IPS-NIHi7 (cell line): Measurements from ENCODE around the gene NAAA.
A peak's percentile ranks its signal among the peaks of the same experiment; 100 is the strongest.
"Not testable (repeated sequence)": the region's sequence is repeated elsewhere in the genome, so short reads cannot be mapped to it uniquely, and the experiment has no call there.

Experiments
- DNase-seq: peaks from one replicate; pipeline ENCODE4 v3.0.0; 2012; ENCODE audit warnings: mixed read lengths; ENCODE audit errors: extremely low spot score

The NAAA gene

GRCh38 chr4:75919920-75920319 is 20.9 kb downstream of the NAAA start:
- DNase-seq, result no peak

- peak; percentile 72 for DNase-seq
Measured at GRCh38 chr4:75916091-75916661, 24.6 kb downstream of the NAAA start.

GRCh38 chr4:75912968-75913367 is 27.8 kb downstream of the NAAA start:
- no peak for DNase-seq

- DNase-seq, result not testable (repeated sequence)
Measured at GRCh38 chr4:75910831-75911230, 30.0 kb downstream of the NAAA start.

- DNase-seq, result no peak
Measured at GRCh38 chr4:75909405-75909804, 31.4 kb downstream of the NAAA start.

- DNase-seq, result no peak
Measured at GRCh38 chr4:75908555-75908954, 32.3 kb downstream of the NAAA start.

GRCh38 chr4:75907966-75908365 is 32.8 kb downstream of the NAAA start:
- no peak for DNase-seq

GRCh38 chr4:75904076-75904475 is 36.7 kb downstream of the NAAA start:
- DNase-seq, result no peak

- DNase-seq, result no peak
Measured at GRCh38 chr4:75902352-75902751, 38.5 kb downstream of the NAAA start, which contains the start of gene PPEF2. TSS of gene PPEF2 (minus strand) at chr4:75902452. CDS start at chr4:75896325, 6,127 bp downstream.

- DNase-seq, result no peak
Measured at GRCh38 chr4:75898536-75898935, 42.3 kb downstream of the NAAA start.

- DNase-seq, result peak; percentile 64
Measured at GRCh38 chr4:75895744-75896314, 45.0 kb downstream of the NAAA start.

GRCh38 chr4:75892508-75892907 is 48.3 kb downstream of the NAAA start:
- DNase-seq, result peak; percentile 68

GRCh38 chr4:75891611-75892010 is 49.2 kb downstream of the NAAA start:
- no peak for DNase-seq

- no peak for DNase-seq
Measured at GRCh38 chr4:75889537-75890199, 51.1 kb downstream of the NAAA start.

- no peak for DNase-seq
Measured at GRCh38 chr4:75886104-75886503, 54.7 kb downstream of the NAAA start.

- no peak for DNase-seq
Measured at GRCh38 chr4:75881476-75881875, 59.3 kb downstream of the NAAA start.

GRCh38 chr4:75880278-75880677 is 60.5 kb downstream of the NAAA start:
- DNase-seq, result no peak

- no peak for DNase-seq
Measured at GRCh38 chr4:75878246-75878756, 62.5 kb downstream of the NAAA start.

GRCh38 chr4:75876218-75876617 is 64.6 kb downstream of the NAAA start:
- DNase-seq, result no peak

- no peak for DNase-seq
Measured at GRCh38 chr4:75869100-75869499, 71.7 kb downstream of the NAAA start.

GRCh38 chr4:75867130-75867529 is 73.7 kb downstream of the NAAA start:
- DNase-seq, result no peak
